Heart right ventricle (tissue), 16 donors: Measurements from ENCODE around the gene TBC1D2. TPM values are rescaled to one million over a fixed set of nuclear protein-coding genes. Genes with fewer than 3 reads are reported as not detected.

ENCODE experiments used
- ATAC-seq, 8 donors: fragments of 200-7000 bp; cut with Tn5 transposase; one replicate each; pipeline ENCODE4 v1.9.1; 2020; ENCODE audit warnings: mild to moderate bottlenecking in 8 of 8, moderate library complexity in 8 of 8, moderate number of reproducible peaks in 1 of 8
- DNase-seq, 2 donors: peaks; one replicate each; pipeline ENCODE4 v3.0.0-alpha.2; 2020
- H3K27ac ChIP-seq, 10 donors: fragments of 200-600 bp; sonication (generic) in 2 of 10; one replicate each; pipeline versions ENCODE4 v1.5.0 to v1.8.0; 2020 to 2022; ENCODE audit warnings: mild to moderate bottlenecking in 3 of 10
- H3K27me3 ChIP-seq, 7 donors: fragments of 200-600 bp; one replicate each; pipeline ENCODE4 v1.8.0; 2021 to 2022; ENCODE audit warnings: mild to moderate bottlenecking in 2 of 7
- H3K36me3 ChIP-seq, 9 donors: fragments of 200-600 bp; sonication (generic) in 1 of 9; one replicate each; pipeline versions ENCODE4 v1.5.0 to v1.8.0; 2020 to 2022; ENCODE audit warnings: mild to moderate bottlenecking in 2 of 9
- H3K4me1 ChIP-seq, 9 donors: fragments of 200-600 bp; sonication (generic) in 1 of 9; one replicate each; pipeline versions ENCODE4 v1.5.0 to v1.8.0; 2020 to 2022; ENCODE audit warnings: mild to moderate bottlenecking in 4 of 9
- H3K4me3 ChIP-seq, 10 donors: fragments of 200-600 bp; sonication (generic) in 2 of 10; one replicate each; pipeline versions ENCODE4 v1.5.0 to v1.8.0; 2020 to 2022; ENCODE audit warnings: mild to moderate bottlenecking in 7 of 10, moderate library complexity in 2 of 10
- H3K9me3 ChIP-seq, 11 donors: fragments of 200-600 bp in 10 of 11; sonication (generic) in 2 of 11; one replicate each; pipeline versions ENCODE4 v1.5.0 to v1.8.0; 2013 to 2022; ENCODE audit warnings: mild to moderate bottlenecking in 2 of 11, control low read depth in 1 of 11, moderate library complexity in 1 of 11
- CTCF ChIP-seq, 9 donors: fragments of 200-600 bp; sonication (generic) in 2 of 9; IDR thresholded peaks; one replicate each; pipeline versions ENCODE4 v1.5.0 to v1.8.0; 2021 to 2022; ENCODE audit warnings: antibody characterized with exemption in 9 of 9, mild to moderate bottlenecking in 5 of 9, moderate library complexity in 1 of 9
- WGBS, 2 donors: extraction: QIAGEN DNeasy Blood & Tissue Kit; methylation state at CpG; one replicate each; pipeline ENCODE4 v1.1.7; 2013; ENCODE audit warnings: inconsistent platforms in 1 of 2; 5-methylcytosine and 5-hydroxymethylcytosine counted together
- intact Hi-C, 10 donors: fragments of 100-400 bp; cut with DNase I; formaldehyde crosslinking; loops; one replicate each; pipeline versions ENCODE4 v1.11.1 to v1.14.2; 2022
- polyA plus RNA-seq, 2 donors: library from polyadenylated mRNA; stranded (reverse); fragments of 200-250 nt; gene quantifications; one replicate each; pipeline ENCODE4 v1.2.3, GENCODE V29; 2013
- total RNA-seq, 10 donors: library from RNA; stranded (reverse); fragmentation: NEBNext Ultra II Directional in 3 of 10; extraction: Animal tissue kit (Norgen Biotek cat#: 25700) in 3 of 10; gene quantifications; one replicate each; pipeline versions ENCODE4 v1.2.1 to v1.2.4, GENCODE V29; 2021 to 2023
- donor health status: Arrhythmogenic right ventricular cardiomyopathy.
- donor health status: ischemic (EF 13 %, LVEDD 7.1; RV severe dilation, severe dysfunction).
- donor health status: healthy with polysubstance abuse.
- donor health status: DM: no; HTN: yes; CAD: no.
- donor health status: DM: no; HTN: no; CAD: no.
- donor health status: ischemic (EF 25% LVEDD 6.9; RV normal size, moderate dysfunction).
- donor health status: ischemic (EF 25% LVEDD 5.7; RV mildly dilated, moderate dysfunction).
- donor health status: healthy.
- donor health status: DM: yes; HTN: yes; CAD: no.
- donor health status: Ischemic cardiomyopathy.
- donor health status: ischemic (EF 35%, LVEDD 5.7; RV mildly dilated, moderate dysfunction).
- donor health status: nonischemic (EF 11% LVEDD 7.7; RV severe dilation, severe dysfunction).
- donor health status: DM: yes; HTN: yes; CAD: no.
- donor health status: PGD.
- donor health status: ischemic (EF 29% LVEDD 5.4; RV normal size, mild dysfunction).
- donor health status: nonischemic (EF 23%, LVEDD 6.1; RV moderate dilation, normal function).

Gene TBC1D2
- total and polyA plus RNA-seq, 12 donors: 0.49 to 4.3 (median 1.9) TPM

- no peak overlapping the region for H3K27ac ChIP-seq
- no peak for TF ChIP-seq CTCF (IDR thresholded peaks at IDR 0.05)
- no peaks in the 10 kb centered on the region for H3K27me3 ChIP-seq
- no peaks in the 10 kb centered on the region for H3K9me3 ChIP-seq
- intact Hi-C loops: no loop called here
- peaks cover 0 to 71% (median 0%) of the 10 kb centered on the region in 9 donors for H3K36me3 ChIP-seq
- H3K4me1 ChIP-seq: peaks cover 0 to 19% (median 0%) of the 10 kb centered on the region in 9 donors
- no peak for DNase-seq
- no peak overlapping the region for H3K4me3 ChIP-seq
- ATAC-seq: no peak
- 62 to 65% methylated on average over 1 of the region's 1 CpG for WGBS, 2 donors
Observed at GRCh38 chr9:98226516-98226915, 28.9 kb downstream of the TBC1D2 start.

DNA sequence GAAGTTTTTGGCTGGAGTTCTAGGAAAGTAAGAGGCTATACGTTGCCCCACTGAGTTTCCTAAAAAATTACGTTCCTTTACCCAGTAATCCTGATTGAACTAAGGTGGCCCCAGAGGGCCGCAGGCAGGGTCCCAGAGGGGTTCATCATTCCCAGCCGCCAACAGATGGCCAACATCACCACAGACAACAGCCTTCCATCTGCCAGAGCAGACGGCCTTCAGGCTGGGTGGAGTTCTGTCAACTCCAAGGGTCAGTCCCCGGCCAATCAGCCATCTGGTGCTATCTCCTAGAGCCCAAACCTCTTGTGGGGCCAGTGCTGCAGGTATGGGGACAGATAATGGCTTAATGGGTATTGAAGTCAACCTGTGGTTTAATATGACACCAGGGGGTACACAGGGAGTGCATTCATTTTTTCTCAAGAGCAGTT, 30.4 kb downstream of the TBC1D2 start:
- H3K4me3 ChIP-seq: no peak overlapping the region
- DNase-seq: no peak
- no peaks in the 10 kb centered on the region for H3K9me3 ChIP-seq
- H3K4me1 ChIP-seq: peaks cover 0 to 15% (median 0%) of the 10 kb centered on the region in 9 donors
- no peaks in the 10 kb centered on the region for H3K27me3 ChIP-seq
- TF ChIP-seq CTCF (IDR thresholded peaks at IDR 0.05): no peak
- ATAC-seq: no peak
- H3K27ac ChIP-seq: no peak overlapping the region
- intact Hi-C loops: no loop called here
- H3K36me3 ChIP-seq: peaks cover 0 to 71% (median 0%) of the 10 kb centered on the region in 9 donors
- WGBS, 2 donors: 90 to 93% methylated on average over 6 of the region's 6 CpGs

DNA sequence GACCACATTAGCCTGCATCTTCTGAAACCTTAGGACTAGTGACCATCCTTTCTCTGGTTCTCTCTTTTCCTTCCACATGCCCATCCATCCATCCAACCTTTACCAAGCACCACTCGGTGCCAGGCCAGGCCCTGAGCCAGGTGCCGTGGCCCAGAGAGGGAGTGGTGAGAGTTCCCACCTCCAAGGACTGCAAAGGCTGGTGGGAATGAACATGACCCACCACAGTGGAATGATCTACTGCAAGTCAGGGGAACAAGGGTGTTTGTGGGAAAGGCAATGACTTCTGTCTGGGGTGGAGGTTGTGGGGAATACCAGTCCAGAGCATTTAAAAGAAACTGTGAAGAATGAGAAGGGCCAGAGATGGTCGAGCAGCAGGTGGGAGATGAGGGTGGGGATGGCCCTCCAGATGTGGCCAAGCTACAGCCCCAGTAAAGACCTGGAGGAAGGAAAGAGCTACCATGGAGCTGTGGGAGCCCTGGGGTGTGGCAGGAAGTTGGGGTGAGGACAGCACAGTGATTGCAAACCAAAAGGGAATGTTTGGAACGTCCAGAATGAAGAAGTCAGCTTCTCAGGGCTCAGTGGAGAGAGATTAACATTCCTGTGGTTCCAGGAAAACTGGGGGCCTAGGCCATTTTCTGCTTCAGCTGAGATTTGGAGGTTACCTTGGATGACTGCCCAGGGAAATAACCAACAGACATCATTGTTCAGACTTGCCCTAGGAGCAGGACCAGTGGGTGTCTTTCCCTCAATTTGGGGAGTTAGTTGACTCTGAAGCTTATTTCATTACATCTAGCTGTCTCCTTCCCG, 32.4 kb downstream of the TBC1D2 start:
- ATAC-seq: peak in 3 of 8 donors; percentile 20 to 55 (median 48)
- no peak for DNase-seq
- WGBS, 2 donors: 64 to 74% methylated on average over 5 of the region's 5 CpGs
- H3K4me1 ChIP-seq: peaks cover 0 to 15% (median 0%) of the 10 kb centered on the region in 9 donors
- no peak overlapping the region for H3K4me3 ChIP-seq
- intact Hi-C loops: loop anchor here in 1 of 10 donors (5.0 kb wide), 1 partner anchor 394 kb away; no protein-coding TSS in a partner anchor
- no peaks in the 10 kb centered on the region for H3K9me3 ChIP-seq
- no peaks in the 10 kb centered on the region for H3K27me3 ChIP-seq
- peak overlapping the region in 1 of 10 donors; percentile 20 for H3K27ac ChIP-seq
- no peak for TF ChIP-seq CTCF (IDR thresholded peaks at IDR 0.05)
- H3K36me3 ChIP-seq: peaks cover 0 to 71% (median 0%) of the 10 kb centered on the region in 9 donors

DNA sequence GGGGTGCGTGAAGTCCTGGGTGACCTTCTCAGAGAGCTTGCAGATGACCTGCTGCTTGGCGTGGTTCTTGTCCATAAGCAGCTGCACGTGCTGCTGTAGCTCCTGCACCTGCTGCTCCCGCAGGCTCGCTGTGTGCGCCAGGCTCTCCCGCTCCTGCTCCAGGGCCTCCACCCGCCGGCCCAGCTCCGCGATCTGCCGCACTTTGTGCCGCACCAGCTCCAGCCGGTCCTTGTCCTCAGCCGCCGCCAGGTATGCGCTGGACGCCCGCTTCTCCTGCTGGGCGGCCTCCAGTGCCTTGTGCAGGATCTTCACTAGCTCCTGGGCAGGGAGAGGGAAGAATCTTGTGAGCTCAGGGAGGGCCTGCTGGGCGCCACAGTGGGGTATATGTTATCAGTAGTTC, 34.5 kb downstream of the TBC1D2 start:
- Histone ChIP-seq H3K36me3 (peaks cover 0 to 68% (median 0%) of the 10 kb centered on the region in 9 donors), H3K9me3 (no peaks in the 10 kb centered on the region), H3K27ac (no peak overlapping the region), H3K27me3 (no peaks in the 10 kb centered on the region), H3K4me1 (peaks cover 0 to 15% (median 0%) of the 10 kb centered on the region in 9 donors), H3K4me3 (no peak overlapping the region)
- 96 to 97% methylated on average over 21 of the region's 21 CpGs for WGBS, 2 donors
- intact Hi-C loops: loop anchor here in 1 of 10 donors (5.0 kb wide), 1 partner anchor 396 kb away; no protein-coding TSS in a partner anchor
- DNase-seq: no peak
- TF ChIP-seq CTCF (IDR thresholded peaks at IDR 0.05): no peak
- no peak for ATAC-seq
